NCI-H1694 treated with DMSO at 0.1 percent for 48 hours (cell line): Measurements from ENCODE around the gene PRKACA.
"Not testable (repeated sequence)": the region's sequence is repeated elsewhere in the genome, so short reads cannot be mapped to it uniquely, and the experiment has no call there.

ENCODE experiments used
- DNase-seq: peaks from one replicate; lab custom pipeline; 2025; lab: John Stamatoyannopoulos, UW

PRKACA gene

DNA sequence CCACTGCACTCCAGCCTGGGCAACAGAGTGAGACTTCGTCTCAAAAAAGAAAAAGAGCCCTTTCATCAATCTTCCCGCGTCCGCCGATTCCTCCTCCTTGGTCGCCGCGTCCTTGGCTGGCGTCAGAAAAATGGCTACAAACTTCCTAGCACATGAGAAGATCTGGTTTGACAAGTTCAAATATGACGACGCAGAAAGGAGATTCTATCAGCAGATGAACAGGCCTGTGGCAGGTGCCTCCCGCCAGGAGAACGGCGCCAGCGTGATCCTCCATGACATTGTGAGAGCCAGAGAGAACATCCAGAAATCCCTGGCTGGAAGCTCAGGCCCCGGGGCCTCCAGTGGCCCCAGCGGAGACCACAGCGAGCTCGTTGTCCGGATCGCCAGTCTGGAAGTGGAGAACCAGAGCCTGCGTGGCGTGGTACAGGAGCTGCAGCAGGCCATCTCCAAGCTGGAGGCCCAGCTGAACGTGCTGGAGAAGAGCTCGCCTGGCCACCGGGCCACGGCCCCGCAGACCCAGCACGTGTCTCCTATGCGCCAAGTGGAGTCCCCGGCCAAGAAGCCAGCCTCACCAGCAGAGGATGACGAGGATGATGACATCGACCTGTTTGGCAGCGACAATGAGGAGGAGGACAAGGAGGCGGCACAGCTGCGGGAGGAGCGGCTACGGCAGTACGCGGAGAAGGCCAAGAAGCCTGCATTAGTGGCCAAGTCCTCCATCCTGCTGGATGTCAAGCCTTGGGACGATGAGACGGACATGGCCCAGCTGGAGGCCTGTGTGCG is 47.1 kb downstream of the PRKACA start:
- no peak for DNase-seq

DNA sequence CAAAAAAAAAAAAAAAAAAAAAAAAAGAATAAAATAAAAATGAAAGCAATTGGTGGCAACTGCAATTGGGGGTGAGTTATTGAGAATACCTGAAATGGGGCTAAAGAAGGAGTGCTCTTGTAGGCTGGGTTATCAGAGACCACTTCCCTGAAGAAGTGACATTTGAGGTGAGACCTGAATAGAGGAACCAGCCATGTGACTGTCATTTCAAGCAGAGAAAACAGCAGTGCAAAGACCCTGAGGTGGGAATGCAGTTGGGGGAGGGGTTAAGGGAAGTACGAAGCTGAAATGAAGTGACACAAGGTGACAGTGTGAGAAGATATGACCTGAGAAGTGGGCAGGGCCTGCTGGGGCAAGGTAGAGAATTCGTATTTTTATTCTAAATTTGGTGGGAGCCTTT is 51.4 kb downstream of the PRKACA start:
- no peak for DNase-seq

DNA sequence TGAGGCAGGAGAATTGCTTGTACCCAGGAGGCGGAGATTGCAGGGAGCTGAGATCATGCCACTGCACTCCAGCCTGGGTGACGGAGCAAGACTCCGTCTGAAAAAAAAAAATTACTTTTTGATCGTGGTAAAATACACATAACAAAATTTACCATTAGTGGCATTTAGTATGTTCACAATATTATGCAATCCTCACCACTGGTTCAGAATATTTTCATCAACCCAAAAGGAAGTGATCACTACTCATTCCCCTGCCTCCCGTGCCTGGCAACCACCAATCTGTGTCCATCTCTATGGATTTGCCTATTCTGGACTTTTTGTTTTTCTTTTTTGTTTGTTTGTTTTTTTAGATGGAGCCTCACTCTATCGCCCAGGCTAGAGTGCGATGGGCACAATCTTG is 54.5 kb downstream of the PRKACA start:
- no peak for DNase-seq

DNA sequence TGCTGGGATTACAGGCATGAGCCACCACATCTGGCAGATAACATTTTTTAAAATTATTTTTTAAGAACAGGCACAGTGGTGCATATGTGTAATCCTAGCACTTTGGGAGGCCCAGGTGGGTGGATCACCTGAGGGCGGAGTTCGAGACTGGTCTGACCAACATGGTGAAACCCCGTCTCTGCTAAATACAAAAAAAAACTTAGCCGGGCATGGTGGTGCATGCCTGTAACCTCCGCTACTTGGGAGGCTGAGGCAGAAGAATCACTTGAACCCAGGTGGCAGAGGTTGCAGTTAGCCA is 55.1 kb downstream of the PRKACA start:
- no peak for DNase-seq

DNA sequence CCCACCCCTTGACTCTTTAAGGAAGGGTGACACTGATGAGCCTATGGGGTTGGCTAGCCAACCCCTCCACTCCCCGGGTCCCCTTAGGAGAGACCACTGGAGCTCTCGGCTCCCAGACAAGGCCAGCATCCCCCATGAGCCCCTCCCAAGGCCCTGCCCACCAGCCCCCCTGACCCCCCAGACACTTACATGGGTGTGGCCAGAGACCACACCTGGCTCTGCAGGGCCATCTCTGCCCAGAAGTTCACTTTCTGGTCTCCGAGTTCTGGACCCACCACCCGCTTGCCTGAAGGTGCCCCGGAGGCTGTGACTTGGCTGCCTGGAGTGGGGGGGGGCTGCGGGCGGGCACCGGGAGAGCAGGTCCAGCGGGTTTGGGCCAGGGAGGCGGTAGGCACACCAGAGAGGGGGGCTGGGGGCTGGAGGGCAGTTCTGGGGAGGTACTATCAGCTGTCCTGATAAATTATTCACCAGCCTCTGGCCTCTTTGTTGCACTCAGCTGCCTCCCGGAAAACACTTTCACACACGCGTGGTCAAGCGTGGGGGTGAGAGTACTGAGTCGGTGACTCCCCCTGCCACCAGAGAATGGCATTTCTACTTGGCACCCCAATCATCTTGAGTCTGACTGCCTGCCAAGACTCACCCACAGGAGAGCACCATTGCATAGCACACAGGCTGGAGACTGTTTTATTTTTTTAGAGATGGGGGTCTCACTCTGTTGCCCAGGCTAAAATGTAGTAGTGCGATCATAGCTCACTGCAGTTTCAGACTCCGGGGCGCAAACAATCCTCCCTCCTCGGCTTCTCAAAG is 55.6 kb downstream of the PRKACA start, which contains the start of gene PALM3:
PALM3 (minus strand) TSS at position 326 of the 807 bp plus-strand sequence; CDS start at position 230, 96 bp downstream.
- no peak for DNase-seq

DNA sequence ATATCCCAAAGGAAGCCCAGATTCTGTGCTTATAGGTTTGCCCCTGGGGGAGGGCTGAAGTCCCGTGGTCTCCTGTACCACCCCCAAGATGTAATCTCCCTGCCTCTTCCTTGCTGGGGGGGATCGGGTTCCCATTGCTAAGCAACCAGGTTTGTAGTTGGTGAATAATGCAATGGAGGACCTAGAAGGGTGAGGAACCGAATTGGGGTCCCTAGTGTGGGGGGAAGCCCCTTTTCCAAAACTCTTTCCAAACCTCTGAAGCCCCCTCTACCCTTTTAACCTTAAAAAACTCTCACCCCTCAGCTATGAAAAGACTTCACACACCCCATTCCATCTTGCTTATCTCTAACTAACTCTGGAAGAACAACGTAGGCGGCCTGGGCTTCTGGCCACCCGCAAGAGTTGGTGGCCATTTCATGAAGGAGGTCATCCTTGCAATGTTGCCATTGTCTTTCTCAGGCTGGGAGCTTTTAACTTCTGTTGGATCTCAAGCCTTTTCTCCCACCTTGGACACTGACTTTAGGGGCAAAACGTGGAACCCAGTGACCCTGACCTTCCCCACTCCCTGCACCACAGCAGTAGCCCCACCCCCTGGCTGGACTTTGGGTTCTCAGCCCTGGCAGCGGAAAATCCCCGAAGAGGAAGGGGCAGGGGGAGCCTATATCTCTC is 56.3 kb downstream of the PRKACA start:
- DNase-seq, result no peak

DNA sequence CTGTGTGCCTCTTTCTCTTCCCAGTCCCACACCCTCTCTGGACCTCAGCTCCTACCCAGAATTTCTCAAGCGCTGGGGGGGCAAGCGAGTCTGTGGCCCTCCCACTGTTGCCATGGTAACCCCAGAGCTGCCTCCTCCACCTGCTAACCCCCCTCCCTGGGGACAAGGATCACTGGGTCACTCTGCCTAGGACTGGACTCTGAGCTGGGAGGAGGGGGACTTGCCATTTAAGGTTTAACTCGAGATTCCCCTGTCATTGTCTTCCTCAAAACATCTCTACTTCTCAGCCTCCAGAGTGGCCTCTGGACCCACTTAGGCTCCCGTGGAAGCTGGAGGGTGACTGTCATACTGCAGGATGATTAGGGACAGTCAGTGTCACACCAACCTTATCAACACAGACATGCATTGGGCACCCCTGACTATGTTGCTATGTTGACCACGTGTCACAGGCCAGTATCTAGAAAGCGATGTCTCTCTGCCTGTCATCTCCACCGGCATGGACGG is 57.9 kb downstream of the PRKACA start:
- no peak for DNase-seq

DNA sequence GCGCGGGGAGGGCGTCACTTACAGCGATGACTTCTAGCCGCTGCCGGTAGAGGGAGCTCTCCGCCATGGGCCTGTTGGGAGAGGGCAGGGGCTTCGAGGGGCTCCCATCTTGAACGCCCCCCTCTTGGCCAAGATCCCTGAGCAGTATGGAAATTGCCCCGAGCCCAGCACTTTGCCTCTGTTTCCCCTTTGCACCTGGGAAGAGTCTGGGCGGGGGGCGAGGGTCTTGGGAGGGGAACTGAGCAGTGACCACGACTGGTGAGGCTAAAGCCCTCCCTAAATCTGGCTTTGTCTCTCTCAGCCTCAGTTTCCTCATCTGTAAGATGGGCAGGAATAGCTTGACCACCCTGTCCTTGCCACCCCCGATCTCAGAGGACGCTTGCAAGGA is 58.5 kb downstream of the PRKACA start:
- DNase-seq, result no peak

DNA sequence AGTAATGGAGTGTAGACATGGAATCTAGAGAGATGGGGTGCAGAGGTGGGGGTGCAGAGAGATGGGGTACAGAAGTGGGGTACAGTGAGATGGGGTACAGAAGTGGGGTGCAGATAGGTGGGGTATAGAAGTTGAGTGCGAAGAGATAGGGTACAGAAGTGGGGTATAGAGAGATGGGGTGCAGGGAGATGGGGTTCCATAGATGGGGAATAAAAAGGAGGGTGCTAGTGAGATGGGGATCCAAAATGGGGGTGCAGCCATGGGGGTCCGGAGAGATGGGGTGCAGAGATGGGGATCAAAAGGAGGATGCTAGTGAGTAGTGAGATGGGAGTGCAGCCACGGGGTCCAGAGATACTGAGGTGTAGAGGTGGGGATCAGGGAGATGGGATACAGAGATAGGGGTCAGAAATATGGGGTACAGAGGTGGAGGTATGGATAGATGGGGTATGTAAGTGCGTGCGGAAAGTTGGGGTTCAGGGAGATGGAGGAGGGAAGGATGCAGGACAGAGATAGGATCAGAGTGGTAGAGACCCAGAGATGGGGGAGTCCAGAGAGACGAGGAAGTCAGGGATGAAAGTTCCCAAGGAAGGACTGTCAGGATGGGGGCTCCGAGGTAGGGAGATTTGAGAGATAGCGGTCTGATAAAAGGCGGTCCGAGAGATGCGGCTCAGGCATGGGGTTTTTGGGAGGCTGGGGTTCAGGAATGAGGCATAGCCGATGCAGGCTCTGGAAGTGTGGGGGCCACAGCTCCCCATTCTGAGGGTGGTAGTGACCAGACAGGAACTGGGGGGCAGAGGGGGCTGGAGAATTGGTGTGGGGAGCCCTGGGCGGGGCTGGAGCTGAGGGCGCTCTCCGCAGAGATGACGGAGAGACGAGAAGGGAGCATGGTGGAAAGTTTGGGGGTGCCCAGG is 59.1 kb downstream of the PRKACA start:
- no peak for DNase-seq

DNA sequence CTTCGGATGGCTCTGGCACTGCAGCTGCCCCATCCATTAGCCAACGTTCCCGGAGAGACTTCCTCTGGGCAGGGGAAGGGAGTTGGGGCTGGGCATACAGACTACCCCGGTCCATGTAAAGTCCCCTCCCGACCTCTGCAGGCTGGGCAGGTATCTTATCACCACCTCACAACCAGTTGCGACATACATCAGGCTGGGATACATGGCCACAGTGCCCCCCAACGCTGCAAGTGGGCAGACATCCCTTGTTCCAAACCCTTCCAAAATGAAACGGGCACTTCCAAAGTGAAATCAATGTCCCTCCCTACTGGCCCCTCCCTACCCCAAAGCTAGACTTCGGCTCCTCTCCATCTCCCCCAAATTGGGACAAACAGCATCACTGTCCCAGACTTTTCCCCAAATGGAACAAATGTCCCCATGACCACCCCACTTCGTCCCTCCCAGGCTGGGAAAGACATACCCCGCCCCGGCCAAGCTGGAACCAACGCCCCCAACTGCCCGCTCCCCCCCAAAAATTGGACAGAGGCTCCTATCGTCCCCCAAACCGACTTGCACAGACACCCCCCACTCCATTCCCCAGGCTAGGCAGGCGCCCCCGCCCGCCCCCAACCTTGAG is 60.7 kb downstream of the PRKACA start:
- DNase-seq, result no peak

DNA sequence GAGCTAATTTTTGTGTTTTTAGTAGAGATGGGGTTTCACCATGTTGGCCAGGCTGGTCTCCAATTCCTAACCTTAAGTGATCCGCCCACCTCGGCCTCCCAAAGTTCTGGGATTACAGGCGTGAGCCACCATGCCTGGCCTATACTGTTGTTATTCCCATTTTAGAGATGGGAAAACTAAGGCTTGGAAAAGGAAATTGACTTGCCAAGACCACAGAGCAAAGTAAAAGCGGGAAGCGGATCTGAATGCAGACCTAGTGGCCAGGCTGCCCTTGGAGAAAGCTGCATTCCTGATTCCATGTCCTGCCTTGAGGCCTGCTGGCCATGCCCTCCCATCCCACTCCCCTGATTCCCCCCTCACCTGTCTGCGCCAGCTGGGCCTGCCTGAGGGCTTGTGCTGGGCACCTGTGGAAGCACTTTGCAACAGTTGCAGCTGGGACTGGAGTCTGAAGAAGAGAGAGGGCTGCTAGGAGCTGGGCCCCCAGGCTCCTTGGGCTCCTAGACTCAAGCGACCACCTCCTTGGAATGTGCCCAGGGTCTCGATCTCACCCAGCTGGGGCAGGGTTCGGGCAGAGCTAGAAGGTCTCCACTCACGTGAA is 61.4 kb downstream of the PRKACA start:
- no peak for DNase-seq

DNA sequence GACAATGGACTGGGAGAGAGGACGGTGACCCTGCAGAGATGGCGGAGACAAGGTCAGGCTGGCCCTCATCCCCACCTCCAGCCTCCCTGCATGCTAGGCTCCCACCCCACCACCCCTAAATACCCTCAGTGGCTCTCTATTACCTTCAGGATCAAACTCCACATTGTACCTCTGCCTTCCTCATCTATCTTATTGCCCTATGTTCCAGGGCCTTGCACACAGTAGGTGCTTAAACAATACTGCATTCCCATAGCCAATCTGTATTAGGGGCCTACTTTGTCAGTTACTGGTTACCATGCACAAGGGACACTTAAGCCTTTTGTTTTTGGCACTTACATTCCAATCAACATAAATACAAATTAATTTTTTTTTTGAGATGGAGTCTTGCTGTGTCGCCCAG is 62.2 kb downstream of the PRKACA start:
- DNase-seq, result no peak

DNA sequence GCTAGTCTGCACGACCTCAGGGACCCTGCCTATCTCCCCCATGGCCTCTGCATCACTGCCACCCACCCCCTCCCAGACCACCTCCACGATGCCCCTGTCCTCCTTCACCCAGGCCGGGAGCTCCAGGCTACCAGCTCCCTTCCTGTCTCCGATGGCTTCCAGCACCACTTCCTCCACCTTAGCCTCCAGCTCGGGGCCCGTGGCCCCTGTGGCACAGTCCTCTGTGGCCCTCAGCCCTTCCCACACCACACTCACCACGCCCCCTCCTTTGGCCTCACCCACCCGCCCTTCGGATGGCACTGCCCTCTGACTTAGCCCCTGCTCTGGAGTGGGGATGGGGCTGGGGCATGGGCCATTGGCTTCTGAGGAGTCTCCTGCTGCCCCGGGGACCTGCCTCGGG is 62.8 kb downstream of the PRKACA start:
- no peak for DNase-seq

DNA sequence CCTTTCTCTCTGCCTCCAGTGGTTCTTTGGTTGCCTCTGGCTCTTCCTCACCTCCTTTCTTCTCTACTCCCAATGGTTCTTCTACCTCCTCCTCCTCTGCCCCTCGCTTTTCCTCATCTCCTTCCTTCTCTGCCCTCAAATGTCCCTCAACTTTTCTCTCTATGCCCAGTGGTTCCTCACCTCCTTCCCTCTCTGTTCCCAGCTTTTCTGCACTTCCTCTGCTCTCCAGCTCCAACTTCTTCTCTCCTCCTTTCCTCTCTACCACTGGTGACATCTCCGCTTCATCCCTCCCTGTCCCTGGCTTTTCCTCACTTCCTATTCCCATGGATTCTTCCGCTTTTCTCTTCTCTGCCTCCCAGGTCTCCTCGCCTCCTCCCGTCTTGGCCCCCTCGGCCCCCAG is 63.5 kb downstream of the PRKACA start:
- DNase-seq, result no peak

DNA sequence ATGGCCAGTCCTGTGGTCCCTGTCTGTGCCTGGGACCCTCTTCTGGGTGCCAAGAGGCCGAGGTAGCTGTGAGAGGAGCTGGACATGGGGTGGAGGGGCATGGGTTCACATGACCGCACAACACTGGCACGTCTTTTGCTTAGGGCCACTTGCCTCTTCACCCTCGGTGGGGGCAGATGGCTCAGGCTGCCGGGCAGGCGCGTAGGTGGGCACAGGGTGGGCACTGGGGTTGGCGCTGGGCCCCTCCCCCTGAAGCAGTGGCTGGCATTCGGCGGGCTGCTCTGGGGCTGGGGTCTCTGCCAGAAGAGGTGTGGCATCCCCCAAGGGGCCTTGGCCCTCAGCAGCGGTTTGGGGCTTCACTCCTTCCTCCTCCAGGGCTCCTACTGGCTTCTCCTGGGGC is 64.1 kb downstream of the PRKACA start:
- DNase-seq, result no peak

DNA sequence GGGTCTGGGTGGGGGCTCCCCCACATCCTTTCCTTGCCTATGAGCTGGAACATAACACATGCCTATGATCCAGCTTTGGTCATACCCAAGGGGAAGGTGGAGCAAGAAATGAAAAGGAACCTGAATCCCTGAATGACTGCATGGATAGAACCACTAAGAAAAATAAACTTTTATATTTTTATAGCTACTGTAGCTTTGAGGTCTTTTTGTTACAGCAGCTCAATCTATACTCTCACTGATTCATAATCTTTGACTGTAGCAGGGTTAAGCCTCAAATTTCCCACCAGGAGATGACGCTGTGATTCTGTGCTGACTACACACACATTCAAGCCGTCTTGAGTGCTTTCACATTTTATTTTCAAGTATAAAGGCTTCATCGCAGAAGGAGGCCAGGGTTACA is 64.5 kb downstream of the PRKACA start:
- no peak for DNase-seq

DNA sequence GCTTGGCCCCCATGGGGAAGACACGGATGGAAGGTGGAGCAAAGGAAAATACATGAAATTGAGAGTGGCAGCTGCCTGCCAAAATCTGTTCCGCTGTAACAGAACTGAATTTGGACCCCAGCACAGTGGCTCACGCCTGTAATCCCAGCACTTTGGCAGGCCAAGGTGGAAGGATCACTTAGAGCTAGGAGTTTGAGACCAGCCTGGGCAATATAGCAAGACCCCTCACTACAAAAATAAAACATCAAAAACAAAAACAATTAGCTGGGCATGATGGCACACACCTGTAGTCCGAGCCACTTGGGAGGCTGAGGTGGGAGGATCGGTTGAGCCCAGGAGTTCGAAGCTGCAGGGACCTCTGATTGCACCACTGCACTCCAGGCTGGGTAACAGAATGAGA is 65.1 kb downstream of the PRKACA start:
- DNase-seq, result no peak

DNA sequence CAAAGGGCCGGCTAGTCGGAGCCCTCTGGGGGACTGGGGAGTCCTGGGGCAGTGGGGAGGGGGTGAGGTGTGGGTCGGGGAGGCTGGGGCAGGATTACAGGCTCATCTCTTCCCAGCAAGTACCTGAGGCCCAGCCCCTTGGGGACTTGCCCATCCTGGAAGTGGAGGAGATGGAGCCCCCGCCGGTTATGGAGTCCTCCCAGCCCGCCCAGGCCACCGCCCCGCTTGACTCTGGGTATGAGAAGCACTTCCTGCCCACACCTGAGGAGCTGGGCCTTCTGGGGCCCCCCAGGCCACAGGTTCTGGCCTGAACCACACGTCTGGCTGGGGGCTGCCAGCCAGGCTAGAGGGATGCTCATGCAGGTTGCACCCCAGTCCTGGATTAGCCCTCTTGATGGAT is 65.6 kb downstream of the PRKACA start:
- no peak for DNase-seq

DNA sequence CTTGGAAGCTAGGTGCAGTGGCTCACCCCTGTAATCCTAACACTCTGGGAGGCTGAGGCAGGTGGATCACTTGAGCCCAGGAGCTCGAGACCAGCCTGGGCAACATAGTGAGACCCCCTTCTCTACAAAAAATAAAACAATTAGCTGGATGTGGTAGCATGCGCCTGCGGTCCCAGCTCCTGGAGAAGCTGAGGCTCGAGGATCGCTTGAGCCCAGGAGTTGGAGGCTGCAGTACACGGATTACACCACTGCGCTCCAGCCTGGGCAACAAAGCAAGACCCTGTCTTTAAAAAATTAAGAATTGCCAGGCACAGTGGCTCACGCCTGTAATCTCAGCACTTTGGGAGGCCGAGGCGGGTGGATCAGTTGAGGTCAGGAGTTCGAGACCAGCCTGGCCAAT is 66.6 kb downstream of the PRKACA start:
- not testable (repeated sequence) for DNase-seq

DNA sequence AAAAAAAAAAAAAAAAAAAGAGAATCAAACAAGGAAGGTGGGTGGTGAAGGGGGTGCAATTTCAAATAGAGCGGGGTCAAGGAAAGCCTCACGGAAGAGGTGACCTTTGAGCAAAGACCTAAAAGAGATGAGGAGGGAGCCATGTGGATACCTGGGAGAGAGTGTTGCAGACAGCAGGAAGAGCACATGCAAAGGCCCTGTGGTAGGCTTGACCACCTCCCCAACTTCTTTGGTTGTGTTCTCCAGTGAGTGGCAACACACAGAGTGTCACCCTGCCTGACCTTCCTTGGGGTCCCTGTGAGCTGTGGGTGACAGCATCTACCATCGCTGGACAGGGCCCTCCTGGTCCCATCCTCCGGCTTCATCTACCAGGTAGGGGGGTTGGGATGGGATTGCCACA is 67.0 kb downstream of the PRKACA start:
- no peak for DNase-seq
